Dedifferentiated amniotic fluid mesenchymal stem cell (primary cell): ENCODE results near the gene USP36.
A peak's percentile ranks its signal among the peaks of the same experiment; 100 is the strongest.
"Not testable (repeated sequence)": the region's sequence is repeated elsewhere in the genome, so short reads cannot be mapped to it uniquely, and the experiment has no call there.

Experiments
- DNase-seq: peaks from one replicate; pipeline ENCODE4 v3.0.0-alpha.2; 2016; ENCODE audit errors: extremely low spot score

Gene USP36

DNA sequence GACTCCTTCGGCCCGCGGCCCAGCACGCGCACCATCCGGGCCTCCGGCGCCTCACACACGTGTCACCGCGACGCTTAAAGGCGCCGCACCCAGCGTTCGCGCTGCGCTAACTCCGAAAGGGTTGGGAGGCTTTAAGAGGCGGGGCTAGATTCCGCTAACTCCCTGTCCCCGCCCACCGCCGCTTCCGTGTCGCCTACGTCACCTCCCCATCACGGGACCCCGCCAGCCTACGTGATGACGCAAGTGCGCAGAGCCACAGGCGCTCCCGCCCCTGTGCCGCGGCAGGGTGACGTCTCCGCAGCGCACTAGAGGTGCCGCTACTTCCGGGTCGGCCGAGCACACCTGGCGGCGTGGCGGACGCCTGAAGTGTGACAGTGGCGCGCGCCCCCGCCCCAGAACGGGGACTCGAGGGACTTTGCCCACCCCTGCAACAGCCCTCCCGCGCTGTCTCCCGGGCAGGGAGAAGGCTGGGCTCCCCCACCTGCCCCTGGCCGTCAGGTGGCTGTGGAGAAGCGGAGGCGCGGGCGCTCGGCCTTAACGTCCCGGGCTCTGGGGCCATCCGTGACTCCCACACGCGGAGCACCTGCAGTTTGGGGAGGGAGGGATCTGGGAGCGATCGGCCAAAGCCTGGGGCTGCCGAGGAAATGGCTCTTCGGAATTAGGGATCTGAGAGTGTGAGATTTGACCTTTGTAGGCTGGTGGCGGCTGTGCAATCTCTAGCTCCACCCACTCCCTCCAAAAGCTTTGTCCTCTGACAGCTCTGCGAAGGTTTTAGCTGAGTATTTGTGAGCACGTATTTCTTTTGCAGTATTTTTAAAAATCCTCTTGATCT, at the start of gene USP36:
TSS of gene USP36 (minus strand) at position 35 of the 832 bp plus-strand sequence. CDS start 4,451 bp downstream, outside the sequence.
- peak; percentile 99 for DNase-seq

- DNase-seq = not testable (repeated sequence)
Observed at GRCh38 chr17:78890096-78890495, 49.5 kb upstream of the USP36 start.

GRCh38 chr17:78889531-78889930, 48.9 kb upstream of the USP36 start:
- DNase-seq = no peak

DNA sequence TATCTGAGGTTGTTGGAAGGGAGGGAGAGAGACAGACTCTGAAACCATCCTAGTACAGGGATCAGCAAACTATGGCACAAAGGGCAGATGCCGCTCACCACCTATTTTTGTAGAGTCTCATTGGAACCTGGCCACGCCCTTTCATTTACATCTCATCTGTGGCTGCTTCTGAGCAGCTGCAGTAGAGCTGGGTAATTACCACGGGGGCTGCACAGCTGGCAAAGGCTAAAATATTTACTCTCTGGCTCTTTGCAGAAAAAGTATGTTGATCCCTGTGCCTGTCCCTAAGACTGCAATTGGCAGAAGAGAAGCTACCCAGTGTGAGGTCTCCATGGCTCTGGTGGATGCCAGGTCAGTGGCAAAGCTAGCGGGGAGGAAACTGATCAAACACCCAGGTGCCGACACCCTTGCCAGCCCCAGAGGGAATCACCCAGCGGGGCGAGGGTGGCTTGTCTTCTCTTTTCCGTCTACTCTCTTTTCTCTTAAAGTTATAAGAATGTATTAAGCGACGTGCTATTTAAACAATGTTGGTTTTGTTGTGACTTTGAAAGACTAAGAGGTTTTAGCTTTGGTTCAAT, 48.4 kb upstream of the USP36 start:
- DNase-seq = no peak

GRCh38 chr17:78886954-78887353, 46.3 kb upstream of the USP36 start:
- no peak for DNase-seq

DNA sequence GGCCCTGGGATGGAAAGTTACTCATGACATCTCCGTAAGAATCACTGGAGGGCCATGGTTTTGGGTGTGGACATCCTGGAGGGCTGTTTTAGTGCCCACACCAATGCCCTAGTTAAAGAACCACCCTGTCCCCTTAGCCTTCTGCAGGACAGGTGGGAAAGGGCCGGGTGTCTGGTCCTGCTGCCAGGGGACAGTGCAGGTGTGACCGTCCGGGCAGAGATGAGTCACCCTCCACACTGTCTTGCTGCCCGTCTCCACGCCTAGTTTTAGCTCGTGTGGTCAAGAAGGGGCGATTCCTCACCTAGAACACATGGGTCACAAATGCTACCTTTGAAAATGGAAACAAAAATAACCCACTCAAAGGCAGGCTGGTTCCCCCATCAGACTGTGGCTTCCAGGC, 45.3 kb upstream of the USP36 start:
- DNase-seq = no peak

DNA sequence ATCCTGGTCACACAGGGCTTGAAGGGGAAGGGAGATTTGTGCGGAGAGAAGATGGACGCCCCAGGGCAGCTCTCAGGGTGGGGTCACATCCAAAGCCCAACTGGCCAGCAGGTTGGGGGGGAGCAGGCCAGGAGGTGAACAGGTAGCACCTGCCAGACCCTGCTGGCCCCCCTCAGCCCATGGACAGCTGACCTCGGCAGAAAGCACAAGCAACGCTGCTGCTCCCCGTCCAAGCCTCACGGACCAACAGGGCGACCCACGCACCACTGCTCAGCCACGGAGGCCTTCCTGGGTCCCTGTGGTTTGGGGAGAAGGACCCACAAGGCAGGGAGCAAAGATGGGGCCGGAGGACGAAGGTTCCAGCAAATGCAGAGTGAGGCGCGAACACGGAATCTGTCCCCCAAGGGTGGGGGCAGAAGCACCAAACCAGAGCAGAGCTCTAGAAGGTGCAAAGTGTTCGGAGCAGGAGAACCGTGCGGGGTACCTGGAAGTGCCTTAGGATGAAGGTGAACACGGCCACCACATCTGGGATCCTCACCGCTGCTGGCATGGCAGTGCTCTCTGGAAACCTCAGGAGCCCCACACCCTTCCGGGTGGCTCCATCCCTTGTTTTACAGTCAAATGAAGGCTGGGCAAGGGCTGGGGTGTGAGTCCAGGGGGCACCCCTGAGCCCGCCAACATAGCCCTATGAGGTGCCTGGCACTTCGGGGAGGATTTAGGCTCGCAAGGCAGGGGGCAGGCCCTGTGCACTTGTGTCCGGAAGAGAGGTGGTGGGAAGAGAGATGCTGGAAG, 44.5 kb upstream of the USP36 start:
- no peak for DNase-seq

DNA sequence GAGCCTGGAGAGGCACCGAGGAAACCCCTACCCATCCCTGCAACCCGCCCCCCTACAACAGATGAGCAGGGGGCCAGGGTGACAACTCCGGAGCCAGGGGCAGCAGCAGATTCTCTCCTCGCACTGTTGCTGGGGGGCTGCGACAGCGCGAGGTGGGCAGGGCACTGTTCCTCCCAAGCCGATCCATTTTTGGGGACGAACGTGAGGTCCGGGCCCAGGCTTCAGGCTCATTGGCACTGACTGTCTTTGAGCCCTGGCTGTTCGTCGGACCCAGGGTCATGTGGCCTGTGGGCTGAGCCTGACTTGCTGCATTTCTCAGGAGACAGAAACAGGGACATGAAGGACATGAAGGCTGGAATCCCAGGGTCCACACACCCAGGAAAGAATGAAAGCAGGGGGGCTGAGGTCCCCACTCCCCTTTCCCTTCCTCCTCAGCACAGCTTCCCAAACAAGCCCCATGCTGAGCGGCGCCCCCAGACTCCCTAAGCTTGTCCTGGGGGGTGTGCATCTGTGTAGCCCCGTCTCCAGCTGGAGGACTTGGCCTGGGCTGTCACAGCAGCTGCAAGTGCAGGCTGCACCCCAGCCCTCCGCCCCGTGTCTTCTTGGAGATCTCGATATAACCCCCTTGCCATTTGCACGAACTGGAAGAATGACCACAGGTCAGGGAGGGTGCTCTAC, 43.7 kb upstream of the USP36 start:
- DNase-seq = no peak

DNA sequence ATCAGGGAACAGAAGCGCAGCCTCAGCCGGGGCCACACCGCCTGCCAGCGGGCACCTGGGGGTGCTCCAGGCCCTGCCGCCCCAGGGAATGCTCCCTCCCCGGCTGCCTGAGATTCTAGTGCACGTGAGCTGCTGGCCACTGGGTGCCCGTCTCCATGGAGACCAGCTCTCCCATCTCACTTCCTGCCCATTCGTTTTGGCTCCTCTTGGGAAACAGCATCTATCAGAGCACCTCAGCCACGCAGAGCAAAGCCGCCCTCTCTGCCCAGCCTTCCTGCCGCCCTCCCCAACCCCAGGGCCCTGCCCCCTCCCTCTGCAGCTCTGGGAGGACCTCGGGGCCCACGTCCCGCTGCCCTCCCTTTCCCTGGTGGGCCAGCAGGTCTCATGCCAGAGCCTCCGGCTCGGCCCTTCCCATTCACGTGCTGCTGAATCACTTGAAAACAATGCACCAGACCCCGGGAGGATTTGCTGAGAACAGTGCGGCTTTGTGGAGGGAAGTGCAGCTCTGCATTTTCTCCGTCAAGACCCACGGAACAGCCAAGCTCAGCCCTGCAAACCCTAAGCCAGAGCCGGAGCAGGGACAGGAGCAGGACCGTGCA, 43.0 kb upstream of the USP36 start:
- DNase-seq = peak; percentile 88

GRCh38 chr17:78883089-78883532, 42.5 kb upstream of the USP36 start:
- peak; percentile 79 for DNase-seq

- DNase-seq = no peak
Observed at GRCh38 chr17:78882540-78883088, 42.0 kb upstream of the USP36 start.

GRCh38 chr17:78879635-78880186, 39.1 kb upstream of the USP36 start:
- DNase-seq = peak; percentile 92

DNA sequence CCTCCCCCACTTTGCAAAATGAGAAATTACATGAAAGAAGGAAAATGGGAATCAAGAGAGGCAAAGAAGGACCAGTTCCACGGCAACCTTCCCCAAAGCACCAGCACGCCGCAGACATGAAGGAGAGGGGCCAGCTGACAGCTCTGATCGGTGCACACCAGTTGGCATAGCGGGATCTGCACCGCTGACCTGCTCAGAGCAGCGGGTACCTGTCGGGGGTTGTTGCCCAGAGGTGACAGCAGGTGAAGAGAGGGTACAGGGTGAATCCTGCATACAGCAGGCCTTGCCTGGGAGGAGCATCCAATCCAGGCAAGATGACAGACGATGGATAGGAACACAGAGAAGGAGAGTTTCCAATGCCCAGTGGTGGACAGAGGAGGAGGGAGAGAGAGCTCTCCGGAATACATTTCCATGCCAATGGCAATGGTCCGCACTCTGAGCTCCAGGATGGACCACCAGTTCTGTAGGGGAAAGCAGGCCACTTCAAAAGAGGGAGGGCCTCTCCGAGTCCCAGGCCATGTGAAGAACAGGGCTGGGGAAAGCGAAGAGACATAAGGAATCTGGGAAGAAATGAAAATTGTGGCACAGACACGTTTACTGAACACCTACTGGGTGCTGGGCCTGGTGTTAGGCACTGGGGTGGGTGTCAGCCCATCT, 38.4 kb upstream of the USP36 start:
- no peak for DNase-seq

- DNase-seq = no peak
Observed at GRCh38 chr17:78878261-78878660, 37.6 kb upstream of the USP36 start.

DNA sequence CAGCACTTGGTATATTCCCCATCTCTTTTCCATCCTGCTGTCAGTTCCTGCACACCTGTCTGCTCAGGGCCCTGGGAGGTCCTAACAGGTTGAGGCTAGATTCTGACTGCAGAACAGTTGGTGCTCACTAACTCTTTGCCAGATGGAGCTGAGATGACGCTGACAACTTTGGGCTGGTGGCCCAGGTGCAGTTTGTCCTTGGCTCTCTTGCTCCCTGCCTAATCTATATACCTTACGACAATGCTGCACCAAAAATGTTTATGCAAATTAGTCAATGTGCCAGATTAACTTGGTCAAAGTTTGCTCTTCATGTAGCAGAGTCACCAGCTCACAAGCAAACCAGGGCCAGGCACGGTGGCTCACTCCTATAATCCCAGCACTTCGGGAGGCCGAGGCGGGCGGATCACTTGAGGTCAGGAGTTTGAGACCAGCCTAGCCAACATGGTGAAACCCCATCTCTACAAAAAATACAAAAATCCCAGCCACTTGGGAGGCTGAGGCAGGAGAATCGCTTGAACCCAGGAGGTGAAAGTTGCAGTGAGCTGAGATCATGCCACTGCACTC, 36.4 kb upstream of the USP36 start:
- DNase-seq = not testable (repeated sequence)

DNA sequence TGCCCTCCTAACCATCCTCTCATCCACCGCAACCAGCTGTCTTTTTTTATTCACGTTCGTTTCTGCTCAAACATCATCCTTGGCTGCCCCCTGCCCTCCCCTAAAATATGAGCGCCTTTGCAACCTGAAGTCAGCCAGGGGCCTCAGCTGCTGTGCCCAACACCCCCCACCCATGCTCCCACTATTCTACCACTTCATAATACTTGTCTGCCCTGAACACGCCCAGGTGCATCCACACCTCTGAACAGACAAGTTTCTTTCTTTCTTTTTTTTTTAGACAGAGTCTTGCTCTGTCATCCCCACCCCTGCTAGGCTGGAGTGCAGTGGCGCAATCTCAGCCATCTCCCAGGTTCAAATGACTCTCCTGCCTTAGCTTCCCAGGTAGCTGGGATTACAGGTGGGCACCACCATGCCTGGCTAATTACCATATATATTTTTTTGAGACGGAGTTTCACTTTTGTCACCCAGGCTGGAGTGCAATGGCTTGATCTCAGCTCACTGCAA, 35.5 kb upstream of the USP36 start:
- DNase-seq = no peak

DNA sequence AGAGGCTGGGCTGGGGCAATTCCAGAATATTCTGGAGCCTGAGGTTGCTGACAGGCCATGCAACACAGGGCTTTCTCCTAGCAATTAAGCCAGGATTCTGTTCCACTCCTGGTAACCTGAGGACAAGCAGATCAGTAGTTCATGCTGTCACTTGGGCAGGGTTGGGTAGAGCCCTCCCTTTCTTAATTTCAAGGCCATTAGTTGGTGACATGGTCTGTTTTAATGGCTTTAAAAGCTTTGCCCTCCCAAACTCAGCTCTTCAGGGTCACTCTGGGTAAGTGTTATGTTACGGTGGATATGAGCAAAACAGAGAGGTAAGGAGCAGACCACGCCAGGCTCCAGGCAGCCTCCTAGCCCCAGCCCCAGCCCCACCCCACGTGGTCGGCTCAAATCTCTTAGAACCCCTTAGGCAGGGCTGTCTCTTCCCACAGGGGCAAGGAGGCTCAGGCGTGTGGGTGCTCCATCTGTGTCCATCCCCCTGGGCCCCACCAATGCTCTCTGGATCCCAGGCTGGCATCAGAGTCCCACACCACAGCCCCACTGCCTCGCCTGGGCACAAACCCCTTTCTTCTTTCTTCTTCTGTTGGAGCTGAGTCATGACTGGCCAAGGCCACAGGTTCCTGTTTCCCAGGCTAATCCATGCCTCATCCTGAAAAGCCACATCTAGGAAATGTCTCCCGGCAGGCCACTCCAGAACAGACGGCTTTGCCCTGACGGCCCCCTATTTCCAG, 34.9 kb upstream of the USP36 start:
- DNase-seq = no peak

DNA sequence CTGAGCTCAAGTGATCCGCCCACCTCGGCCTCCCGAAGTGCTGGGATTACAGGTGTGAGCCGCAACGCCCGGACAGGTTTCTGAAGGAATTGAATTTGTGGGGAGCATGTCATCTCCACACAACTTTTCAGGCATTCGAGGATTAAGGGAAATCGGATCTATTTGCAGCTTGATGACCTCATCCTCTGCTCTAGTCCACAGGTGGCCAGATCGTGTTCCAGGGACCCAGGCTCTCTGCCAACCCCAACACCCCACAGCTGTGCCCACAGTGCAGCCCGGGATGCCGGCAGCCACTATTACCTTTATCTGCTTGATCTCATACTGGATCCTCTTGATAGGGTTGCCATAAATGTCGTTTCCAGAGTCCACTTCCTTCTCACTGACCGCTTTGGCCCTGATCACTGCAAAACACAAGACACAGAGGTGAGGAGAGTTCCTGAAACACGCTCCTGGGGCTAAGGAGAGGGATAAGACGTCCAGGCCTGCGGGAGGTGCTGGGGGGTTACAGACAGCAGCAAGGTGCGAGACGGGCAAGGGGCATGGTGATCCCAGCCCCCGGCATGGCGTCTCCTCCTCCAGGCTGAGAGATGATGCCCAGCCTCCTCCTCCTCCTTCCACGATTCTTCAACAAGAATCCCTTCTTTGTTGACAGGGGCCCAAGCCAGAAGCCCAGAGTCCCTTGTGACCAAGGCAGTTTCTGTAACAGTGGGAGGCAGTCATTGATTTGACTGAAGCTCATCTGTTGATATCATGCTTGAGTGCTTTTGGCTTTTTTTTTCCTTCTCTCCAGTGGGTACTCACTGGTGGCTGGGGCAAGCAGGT, 33.1 kb upstream of the USP36 start:
- DNase-seq = no peak
